ENCODE data around the gene TRPC1.
A peak's percentile ranks its signal among the peaks of the same experiment; 100 is the strongest.
"Not testable (repeated sequence)": the region's sequence is repeated elsewhere in the genome, so short reads cannot be mapped to it uniquely, and the experiment has no call there.

Gene TRPC1

DNA sequence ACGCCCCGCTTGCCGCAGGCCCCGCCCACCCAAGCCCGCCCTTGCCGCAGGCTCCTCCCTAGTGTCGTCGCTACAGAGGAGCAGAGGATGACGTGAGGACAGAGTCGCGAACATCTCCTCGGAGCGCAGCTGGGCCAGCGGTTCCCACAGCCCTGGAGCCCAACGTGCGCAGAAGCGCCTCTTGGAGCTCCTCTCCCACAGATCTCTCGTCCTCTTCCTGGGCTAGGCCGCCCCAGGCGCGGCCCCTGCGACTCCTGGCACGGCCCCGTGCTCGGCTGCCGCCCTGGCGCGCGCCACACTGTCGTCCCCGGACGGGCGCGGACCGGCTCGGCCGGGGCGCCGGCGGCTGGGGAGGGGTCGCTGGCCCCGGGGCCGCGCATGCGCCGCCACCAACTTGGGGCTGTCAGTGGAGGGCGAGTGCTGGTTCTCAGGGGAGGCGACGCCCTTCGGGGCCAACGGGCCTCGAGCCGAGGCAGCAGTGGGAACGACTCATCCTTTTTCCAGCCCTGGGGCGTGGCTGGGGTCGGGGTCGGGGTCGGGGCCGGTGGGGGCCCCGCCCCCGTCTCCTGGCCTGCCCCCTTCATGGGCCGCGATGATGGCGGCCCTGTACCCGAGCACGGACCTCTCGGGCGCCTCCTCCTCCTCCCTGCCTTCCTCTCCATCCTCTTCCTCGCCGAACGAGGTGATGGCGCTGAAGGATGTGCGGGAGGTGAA is at the start of gene TRPC1:
TRPC1 (plus strand) TSS at position 67 of the 714 bp plus-strand sequence; CDS start at position 593, 526 bp downstream.
- peak within 1 kb of the TSS; percentile 72 for H3K4me3 ChIP-seq (ENCODE audit: low read length)
- no peak for TF ChIP-seq ZNF274 (IDR thresholded peaks at IDR 0.05; ENCODE audit: low read depth, low read length)

DNA sequence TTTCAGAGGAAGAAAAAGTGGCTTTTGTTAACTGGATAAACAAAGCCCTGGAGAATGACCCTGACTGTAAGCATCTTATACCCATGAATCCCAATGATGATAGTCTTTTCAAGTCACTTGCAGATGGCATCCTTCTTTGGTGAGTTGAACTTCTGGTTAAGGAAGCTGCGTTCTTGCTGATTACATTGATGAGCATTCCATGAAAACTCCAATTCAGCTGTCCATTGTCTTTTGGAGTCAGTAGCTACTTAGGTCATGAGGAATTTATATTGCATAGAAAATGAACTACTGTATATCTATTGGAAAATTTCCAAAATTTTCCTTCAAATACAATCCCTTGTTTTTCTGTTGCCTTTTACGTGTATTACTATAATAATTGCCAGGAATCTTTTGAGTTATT is 47.7 kb upstream of the TRPC1 start:
- H3K4me3 ChIP-seq (ENCODE audit: low read length), result no peak overlapping the region
- TF ChIP-seq ZNF274 (IDR thresholded peaks at IDR 0.05; ENCODE audit: low read depth, low read length), result no peak

DNA sequence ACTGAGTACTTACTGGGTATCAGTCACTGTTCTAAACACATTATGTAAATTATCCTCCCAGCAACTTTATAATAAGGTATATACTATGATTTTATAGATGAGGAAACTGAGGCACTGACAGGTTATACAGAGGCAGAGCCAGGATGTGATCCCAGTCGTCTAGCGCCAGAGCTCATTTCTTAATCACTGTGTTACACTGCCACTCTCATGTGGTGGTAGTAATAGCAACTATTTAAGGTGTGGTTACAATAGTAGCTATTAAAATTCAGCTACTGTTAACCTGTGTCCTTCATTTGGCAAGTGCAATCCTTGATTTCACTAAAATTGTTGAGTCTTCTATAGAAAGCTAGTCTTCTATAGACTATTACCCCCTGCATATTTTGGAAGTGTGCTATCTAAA is 43.1 kb upstream of the TRPC1 start:
- no peak for TF ChIP-seq ZNF274 (IDR thresholded peaks at IDR 0.05; ENCODE audit: low read depth, low read length)
- H3K4me3 ChIP-seq (ENCODE audit: low read length), result no peak overlapping the region

DNA sequence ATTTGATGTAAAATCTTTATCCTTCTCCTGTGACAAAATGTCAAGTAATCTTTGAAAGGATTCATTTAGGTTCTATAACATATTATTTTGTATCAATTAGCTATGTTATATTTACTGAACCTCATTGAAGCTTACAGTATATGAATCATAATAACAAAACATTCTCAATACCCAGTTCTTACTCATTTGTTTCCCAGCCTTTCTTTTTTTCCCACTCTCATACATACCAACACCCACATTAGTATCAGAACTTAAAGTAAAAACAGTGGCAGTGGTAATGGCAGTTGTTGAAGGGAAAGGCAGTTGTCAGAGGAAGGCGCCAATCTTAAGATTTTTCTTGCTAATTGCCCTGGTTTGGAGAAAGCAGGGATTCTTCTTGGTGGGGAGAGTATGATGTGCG is 33.2 kb upstream of the TRPC1 start:
- H3K4me3 ChIP-seq (ENCODE audit: low read length), result no peak overlapping the region
- TF ChIP-seq ZNF274 (IDR thresholded peaks at IDR 0.05; ENCODE audit: low read depth, low read length), result no peak

DNA sequence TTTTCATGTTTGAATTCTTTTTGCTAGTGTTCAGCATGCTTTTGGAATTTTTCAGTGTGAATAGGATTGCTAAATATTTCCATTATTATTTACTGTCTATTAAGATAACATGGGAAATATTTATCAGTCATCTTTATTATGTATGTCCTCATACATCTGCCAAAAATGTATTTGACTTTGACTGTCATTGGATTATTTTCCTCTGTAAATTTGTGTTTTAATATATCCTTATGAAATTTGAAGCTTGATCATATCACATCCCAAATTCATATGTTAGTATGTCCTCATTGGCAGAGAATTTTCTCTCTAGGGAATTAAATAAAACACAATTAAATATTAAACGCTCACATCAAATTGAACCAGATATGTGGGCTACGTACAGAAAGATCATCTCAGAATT is 32.3 kb upstream of the TRPC1 start:
- H3K4me3 ChIP-seq (ENCODE audit: low read length), result no peak overlapping the region
- TF ChIP-seq ZNF274 (IDR thresholded peaks at IDR 0.05; ENCODE audit: low read depth, low read length), result no peak

DNA sequence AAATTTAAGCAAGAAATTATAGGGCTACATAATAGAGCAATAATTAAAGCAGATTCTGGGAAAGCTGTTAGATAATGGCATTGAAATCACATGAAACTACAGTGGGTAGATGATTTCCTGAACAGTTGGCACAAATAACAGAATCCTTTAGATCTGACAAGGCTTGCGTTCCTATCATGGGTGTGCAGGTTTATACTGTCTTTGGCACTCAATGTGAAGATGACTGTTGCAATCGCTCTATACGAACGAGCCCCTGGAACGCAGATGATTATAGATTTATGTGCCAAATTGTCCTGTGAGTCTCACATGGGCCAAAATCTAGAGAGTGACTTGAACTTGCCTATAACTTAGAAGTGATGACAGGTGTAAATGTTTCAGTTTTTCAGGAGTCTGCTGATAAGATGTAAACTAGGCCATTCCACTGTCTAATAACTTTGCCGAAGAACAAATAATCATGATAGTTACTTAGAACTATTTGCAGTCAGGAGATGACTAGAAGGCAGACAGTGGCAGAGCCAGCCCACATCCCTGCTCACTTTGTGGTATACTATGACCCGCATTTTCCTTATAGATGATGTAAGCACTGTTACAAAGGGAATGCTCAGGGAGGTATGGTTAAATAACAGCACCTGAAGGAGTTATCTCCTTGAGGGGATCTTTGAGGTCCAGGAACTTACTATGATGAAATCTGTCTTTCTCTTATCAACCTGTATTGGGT is 30.5 kb upstream of the TRPC1 start:
- TF ChIP-seq ZNF274 (IDR thresholded peaks at IDR 0.05; ENCODE audit: low read depth, low read length), result no peak
- no peak overlapping the region for H3K4me3 ChIP-seq (ENCODE audit: low read length)

DNA sequence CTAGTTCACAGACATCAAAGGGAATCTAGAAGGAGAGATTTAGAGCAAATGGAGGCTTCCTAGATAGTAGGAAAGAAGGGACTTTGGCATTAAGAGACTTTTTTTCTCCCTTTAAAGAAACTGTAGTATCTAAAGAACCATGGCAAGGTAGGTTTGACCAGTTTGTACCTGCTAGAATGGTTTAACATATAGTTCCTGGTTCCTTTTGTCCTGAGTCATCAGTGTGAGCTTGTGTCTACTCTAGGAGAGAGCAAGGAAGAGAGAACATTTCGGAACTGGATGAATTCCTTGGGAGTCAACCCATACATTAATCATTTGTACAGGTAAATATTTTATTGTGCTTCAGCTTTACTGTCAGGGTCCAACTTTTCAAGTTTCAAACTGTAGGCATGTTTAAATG is 29.6 kb upstream of the TRPC1 start:
- no peak overlapping the region for H3K4me3 ChIP-seq (ENCODE audit: low read length)
- TF ChIP-seq ZNF274 (IDR thresholded peaks at IDR 0.05; ENCODE audit: low read depth, low read length), result no peak

DNA sequence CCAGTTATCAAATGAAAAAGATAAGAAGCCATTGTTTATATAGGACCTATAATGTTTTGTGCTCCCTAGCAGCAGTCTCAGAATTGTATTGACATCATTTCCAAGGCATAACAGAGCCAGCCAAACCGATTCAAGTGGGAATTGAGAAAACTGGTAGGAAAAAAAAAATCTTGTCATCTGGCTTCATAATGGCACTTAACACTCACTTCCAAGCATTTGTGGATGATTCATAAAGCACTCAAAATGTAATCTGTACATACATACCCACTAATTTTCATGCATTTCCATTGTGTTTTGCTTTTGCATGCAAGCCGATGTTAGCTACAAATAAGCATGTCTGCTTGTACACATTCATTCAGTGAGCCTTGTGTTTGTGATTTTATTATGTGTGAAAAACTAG is 18.6 kb upstream of the TRPC1 start:
- no peak overlapping the region for H3K4me3 ChIP-seq (ENCODE audit: low read length)
- no peak for TF ChIP-seq ZNF274 (IDR thresholded peaks at IDR 0.05; ENCODE audit: low read depth, low read length)

DNA sequence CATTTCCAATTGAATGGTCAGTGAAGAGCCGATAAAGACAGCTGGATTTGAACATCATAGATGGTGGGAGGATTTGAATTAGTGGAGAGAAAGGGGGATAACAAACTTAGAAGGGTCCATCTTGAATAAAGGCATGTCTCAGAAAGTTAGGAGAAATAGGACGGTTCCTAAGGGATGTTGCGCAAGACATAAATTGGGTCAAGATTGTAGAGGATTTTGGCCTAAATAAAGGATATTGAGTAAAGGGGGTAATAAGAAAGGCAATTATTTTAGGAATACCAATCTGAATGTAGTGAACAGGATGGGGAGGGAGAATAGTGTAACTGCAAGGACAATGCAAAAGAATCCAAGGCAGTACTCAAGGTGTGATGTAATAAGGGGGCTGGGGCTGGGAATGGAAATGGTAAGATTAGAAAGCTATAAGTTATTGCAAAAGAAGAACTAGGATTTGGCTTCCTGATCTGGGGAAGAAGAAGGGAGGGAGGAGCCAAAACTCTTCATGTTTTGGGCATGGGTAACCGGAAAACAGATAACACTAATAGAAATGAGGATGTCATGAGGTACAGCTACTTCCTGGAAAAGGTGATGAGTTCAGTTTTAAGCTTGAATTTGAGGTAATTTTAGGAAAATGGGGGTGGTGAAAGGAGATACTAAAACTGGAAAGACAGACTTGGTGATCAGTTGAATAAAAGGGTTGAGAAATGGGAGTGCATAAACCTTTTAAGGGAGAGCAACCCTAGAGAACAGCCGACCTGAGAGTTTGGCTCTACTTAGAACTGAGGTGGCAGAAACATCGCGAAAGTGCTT is 17.3 kb upstream of the TRPC1 start:
- H3K4me3 ChIP-seq (ENCODE audit: low read length), result no peak overlapping the region
- TF ChIP-seq ZNF274 (IDR thresholded peaks at IDR 0.05; ENCODE audit: low read depth, low read length), result no peak

DNA sequence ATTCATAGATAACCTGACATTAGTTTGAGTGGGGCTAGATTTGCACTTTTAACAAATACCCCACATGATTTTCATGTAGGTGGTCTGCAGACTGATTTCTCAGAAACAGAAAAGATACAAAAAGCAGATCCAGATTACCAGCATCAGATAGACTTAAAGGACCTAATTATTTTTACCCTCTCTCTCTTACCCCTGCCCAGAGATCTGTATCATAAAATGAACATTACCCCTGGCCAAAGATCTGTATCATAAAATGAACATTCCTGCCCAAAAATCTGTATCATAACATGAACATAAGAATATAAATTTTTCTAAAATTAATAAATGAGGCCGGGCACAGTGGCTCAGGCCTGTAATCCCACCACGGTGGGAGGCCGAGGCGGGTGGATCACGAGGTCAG is 14.6 kb upstream of the TRPC1 start:
- H3K4me3 ChIP-seq (ENCODE audit: low read length), result no peak overlapping the region
- no peak for TF ChIP-seq ZNF274 (IDR thresholded peaks at IDR 0.05; ENCODE audit: low read depth, low read length)

DNA sequence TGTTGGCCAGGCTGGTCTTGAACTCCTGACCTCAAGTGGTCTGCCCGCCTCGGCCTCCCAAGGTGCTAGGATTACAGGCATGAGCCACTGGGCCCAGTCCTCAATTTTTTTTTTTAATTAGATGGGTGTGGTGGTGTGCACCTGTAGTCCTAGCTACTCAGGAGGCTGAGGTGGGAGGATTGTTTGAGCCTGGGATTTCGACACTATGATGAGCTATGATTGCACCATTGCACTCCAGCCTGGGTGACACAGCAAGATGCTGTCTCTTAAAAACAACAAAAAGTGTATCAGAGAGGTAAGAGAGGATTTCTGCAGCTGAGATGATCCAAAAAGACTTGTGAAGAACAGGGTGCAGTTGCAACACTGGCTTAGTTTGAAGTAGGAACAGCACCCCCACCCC is 9.0 kb upstream of the TRPC1 start:
- H3K4me3 ChIP-seq (ENCODE audit: low read length), result not testable (repeated sequence)

DNA sequence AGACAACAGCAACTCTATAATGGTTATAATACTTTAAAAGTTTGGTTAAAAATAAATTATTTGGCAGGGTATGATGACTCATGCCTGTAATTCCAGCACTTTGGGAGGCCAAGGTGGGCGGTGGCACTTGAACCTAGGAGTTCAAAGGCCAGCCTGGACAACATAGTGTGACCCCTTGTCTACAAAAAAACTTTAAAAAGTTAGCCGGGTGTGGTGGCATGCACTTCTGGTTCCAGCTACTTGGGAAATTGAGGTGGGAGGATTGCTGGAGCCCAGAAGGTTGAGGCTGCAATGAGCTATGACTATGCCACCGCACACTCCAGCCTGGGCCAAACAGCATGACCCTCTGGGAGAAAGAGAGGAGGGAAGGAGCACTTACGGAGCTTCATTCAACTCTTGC is 7.7 kb upstream of the TRPC1 start:
- H3K4me3 ChIP-seq (ENCODE audit: low read length), result no peak overlapping the region

DNA sequence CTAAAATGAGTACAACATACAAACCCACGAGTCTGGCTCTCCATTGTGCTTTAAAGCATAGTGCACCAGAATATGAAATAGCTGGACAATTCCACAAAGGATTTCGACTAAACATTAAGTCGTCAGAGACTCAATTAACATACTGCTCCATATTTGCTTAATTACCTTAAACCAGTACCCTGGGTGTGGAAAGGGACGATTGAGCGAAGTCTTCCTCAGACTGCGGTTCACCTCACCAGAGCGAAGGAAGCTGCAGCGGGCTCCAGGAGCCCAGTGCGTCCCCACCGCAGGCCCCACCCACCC is 218 bp upstream of the TRPC1 start:
- peak overlapping the region; percentile 54 for H3K4me3 ChIP-seq (ENCODE audit: low read length)
- TF ChIP-seq ZNF274 (IDR thresholded peaks at IDR 0.05; ENCODE audit: low read depth, low read length), result no peak

More for the DNA sequence above, 7.7 kb upstream of the TRPC1 start:
- no peak for TF ChIP-seq ZNF274 (IDR thresholded peaks at IDR 0.05; ENCODE audit: low read depth, low read length)

DNA sequence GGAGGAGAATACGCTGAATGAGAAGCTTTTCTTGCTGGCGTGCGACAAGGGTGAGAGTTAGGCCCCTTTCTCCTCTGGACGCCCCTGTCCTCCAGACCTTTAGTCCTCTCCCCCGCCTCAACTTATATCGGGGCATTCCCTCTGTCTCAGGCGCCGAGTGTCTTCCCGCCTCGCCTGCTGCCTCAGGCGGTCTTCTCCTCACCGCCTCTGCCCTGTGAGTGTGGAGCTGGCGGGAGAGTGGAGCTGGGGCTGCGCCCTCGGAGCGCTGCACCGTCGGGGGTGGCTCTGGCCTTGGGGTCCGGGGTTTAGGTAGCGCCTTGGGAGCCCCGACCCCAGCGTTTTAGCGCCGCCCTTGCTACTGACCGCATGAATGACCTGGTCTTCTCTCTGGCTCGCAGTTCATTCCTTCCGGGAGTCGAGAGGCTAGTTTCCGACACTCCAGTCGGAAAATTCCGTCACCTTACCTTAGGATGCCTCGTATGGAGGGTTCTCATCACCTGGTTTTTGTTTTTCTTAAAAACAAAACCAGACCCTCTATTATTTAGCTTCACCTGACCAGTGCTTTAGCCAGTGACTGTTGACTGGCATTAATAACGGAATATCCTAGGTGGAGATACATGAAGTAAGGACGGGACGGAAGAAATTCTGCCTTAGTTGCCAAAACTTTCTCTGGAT is 985 bp downstream of the TRPC1 start:
- H3K4me3 ChIP-seq (ENCODE audit: low read length), result peak overlapping the region; percentile 72
- no peak for TF ChIP-seq ZNF274 (IDR thresholded peaks at IDR 0.05; ENCODE audit: low read depth, low read length)

Measured in GM08714 (cell line).